SU-DHL-6 (cell line): ENCODE measurements around the gene RAB11FIP3.

Source experiments
- EZH2phosphoT487 ChIP-seq: fragments of 200-600 bp; sonication (generic), shearing (Covaris generic); conservative IDR thresholded peaks from 2 replicates; pipeline ENCODE4 v1.6.1; 2018; ENCODE audit warnings: mild to moderate bottlenecking, antibody characterized with exemption, low read length, moderate library complexity, mixed read lengths
- TF ChIP-seq, protein P1 (sequence below): fragments of 200-600 bp; sonication (generic); IDR thresholded peaks from one replicate; pipeline ENCODE4 v1.5.1; 2017; ENCODE audit warnings: antibody characterized with exemption, mild to moderate bottlenecking, low read length, moderate library complexity; ENCODE audit not compliant: insufficient read depth, poor library complexity, severe bottlenecking

DNA sequence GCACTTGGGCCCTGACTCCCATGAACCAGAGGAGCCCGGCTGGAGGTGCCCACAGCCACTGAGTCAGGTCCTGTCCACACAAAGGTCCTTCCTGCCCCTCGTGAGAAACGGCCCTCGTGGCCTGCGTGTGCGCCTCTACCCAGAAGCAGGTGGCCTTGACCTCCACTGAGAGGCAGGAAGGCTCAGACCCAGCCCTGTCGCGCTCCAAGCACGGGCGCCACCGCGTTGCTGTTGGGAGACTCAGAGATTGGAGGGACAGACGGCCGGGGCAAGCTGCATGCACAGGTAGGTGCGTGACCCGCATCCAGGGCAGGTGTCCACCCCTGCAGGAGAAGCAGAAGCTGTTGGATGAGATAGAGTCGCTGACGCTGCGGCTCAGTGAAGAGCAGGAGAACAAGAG lies 94.0 kb downstream of the RAB11FIP3 start:
- TF ChIP-seq, protein P1, sequence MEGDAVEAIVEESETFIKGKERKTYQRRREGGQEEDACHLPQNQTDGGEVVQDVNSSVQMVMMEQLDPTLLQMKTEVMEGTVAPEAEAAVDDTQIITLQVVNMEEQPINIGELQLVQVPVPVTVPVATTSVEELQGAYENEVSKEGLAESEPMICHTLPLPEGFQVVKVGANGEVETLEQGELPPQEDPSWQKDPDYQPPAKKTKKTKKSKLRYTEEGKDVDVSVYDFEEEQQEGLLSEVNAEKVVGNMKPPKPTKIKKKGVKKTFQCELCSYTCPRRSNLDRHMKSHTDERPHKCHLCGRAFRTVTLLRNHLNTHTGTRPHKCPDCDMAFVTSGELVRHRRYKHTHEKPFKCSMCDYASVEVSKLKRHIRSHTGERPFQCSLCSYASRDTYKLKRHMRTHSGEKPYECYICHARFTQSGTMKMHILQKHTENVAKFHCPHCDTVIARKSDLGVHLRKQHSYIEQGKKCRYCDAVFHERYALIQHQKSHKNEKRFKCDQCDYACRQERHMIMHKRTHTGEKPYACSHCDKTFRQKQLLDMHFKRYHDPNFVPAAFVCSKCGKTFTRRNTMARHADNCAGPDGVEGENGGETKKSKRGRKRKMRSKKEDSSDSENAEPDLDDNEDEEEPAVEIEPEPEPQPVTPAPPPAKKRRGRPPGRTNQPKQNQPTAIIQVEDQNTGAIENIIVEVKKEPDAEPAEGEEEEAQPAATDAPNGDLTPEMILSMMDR: no peak
- no peak for TF ChIP-seq EZH2phosphoT487
